HUES6 (cell line): ENCODE data around the gene EME2.

ENCODE experiments used
- H3K27ac ChIP-seq: 2 replicates; pipeline ENCODE4 v1.7.0; 2013; ENCODE audit warnings: low read depth, mild to moderate bottlenecking, low read length, inconsistent platforms
- H3K27me3 ChIP-seq: 2 replicates; pipeline ENCODE4 v1.6.1; 2013; ENCODE audit warnings: low read length; ENCODE audit not compliant: control insufficient read depth, insufficient read depth
- H3K36me3 ChIP-seq: 2 replicates; pipeline ENCODE4 v1.6.1; 2013; ENCODE audit warnings: low read length; ENCODE audit not compliant: control insufficient read depth, insufficient read depth
- H3K4me1 ChIP-seq: 2 replicates; pipeline ENCODE4 v1.6.1; 2013; ENCODE audit warnings: low read length; ENCODE audit not compliant: control insufficient read depth, insufficient read depth
- H3K4me3 ChIP-seq: 2 replicates; pipeline ENCODE4 v1.5.1; 2013; ENCODE audit warnings: low read depth, low read length
- H3K9ac ChIP-seq: one replicate; pipeline ENCODE4 v1.6.1; 2013; ENCODE audit warnings: mild to moderate bottlenecking, low read length
- H3K9me3 ChIP-seq: 2 replicates; pipeline ENCODE4 v1.6.1; 2013; ENCODE audit warnings: low read depth, low read length; ENCODE audit not compliant: control insufficient read depth, insufficient read depth

The EME2 gene

GRCh38 chr16:1781758-1782407, 9.3 kb downstream of the EME2 start:
- peak overlapping the region; percentile 88 for H3K9ac ChIP-seq
- H3K9me3 ChIP-seq: no peaks in the 10 kb centered on the region
- H3K4me3 ChIP-seq: peak overlapping the region; percentile 91
- H3K27me3 ChIP-seq: no peaks in the 10 kb centered on the region
- no peak overlapping the region for H3K27ac ChIP-seq
- H3K4me1 ChIP-seq: peaks cover 5% of the 10 kb centered on the region; the same call in 1 of the 2 replicates
- peaks cover 40% of the 10 kb centered on the region for H3K36me3 ChIP-seq

GRCh38 chr16:1782408-1783264, 10.0 kb downstream of the EME2 start, which contains the start of the genes NUBP2 and SPSB3:
Gene NUBP2, plus strand, starts transcription at chr16:1782960. Its CDS starts 61 bp downstream, at chr16:1783021.
Gene SPSB3, minus strand, starts transcription at chr16:1782571. Its CDS starts 1,088 bp downstream, at chr16:1781483.
- H3K27me3 ChIP-seq: no peaks in the 10 kb centered on the region
- no peaks in the 10 kb centered on the region for H3K9me3 ChIP-seq
- H3K4me1 ChIP-seq: peaks cover 5% of the 10 kb centered on the region; the same call in 1 of the 2 replicates
- peak within 1 kb of the TSS; percentile 91 for H3K4me3 ChIP-seq
- H3K36me3 ChIP-seq: peaks cover 40% of the 10 kb centered on the region
- peak within 1 kb of the TSS; percentile 55; the same call in 1 of the 2 replicates for H3K27ac ChIP-seq
- H3K9ac ChIP-seq: peak within 1 kb of the TSS; percentile 88

GRCh38 chr16:1784977-1785845, 12.6 kb downstream of the EME2 start:
- Histone ChIP-seq H3K27ac (no peak overlapping the region), H3K9ac (no peak overlapping the region), H3K36me3 (peaks cover 53% of the 10 kb centered on the region), H3K4me3 (no peak overlapping the region), H3K9me3 (no peaks in the 10 kb centered on the region), H3K27me3 (no peaks in the 10 kb centered on the region), H3K4me1 (peaks cover 5% of the 10 kb centered on the region; the same call in 1 of the 2 replicates)

- Histone ChIP-seq H3K27ac (no peak overlapping the region), H3K9me3 (no peaks in the 10 kb centered on the region), H3K4me1 (peaks cover 5% of the 10 kb centered on the region; the same call in 1 of the 2 replicates), H3K36me3 (peaks cover 54% of the 10 kb centered on the region), H3K4me3 (no peak overlapping the region), H3K27me3 (no peaks in the 10 kb centered on the region), H3K9ac (no peak overlapping the region)
Observed at GRCh38 chr16:1785846-1786170, 13.2 kb downstream of the EME2 start.

- Histone ChIP-seq H3K4me1 (peaks cover under 1% of the 10 kb centered on the region; the same call in 1 of the 2 replicates), H3K9ac (no peak overlapping the region), H3K27me3 (no peaks in the 10 kb centered on the region), H3K4me3 (no peak overlapping the region), H3K36me3 (peaks cover 57% of the 10 kb centered on the region), H3K27ac (no peak overlapping the region), H3K9me3 (no peaks in the 10 kb centered on the region)
Observed at GRCh38 chr16:1786242-1787055, 13.8 kb downstream of the EME2 start.

- H3K27me3 ChIP-seq: no peaks in the 10 kb centered on the region
- no peak overlapping the region for H3K27ac ChIP-seq
- no peak overlapping the region for H3K4me3 ChIP-seq
- peaks cover 62% of the 10 kb centered on the region for H3K36me3 ChIP-seq
- no peaks in the 10 kb centered on the region for H3K9me3 ChIP-seq
- no peaks in the 10 kb centered on the region for H3K4me1 ChIP-seq
- H3K9ac ChIP-seq: no peak overlapping the region
Observed at GRCh38 chr16:1787056-1787321, 14.4 kb downstream of the EME2 start.

- peaks cover 62% of the 10 kb centered on the region for H3K36me3 ChIP-seq
- no peak overlapping the region for H3K27ac ChIP-seq
- H3K4me1 ChIP-seq: no peaks in the 10 kb centered on the region
- no peak overlapping the region for H3K9ac ChIP-seq
- H3K9me3 ChIP-seq: no peaks in the 10 kb centered on the region
- no peaks in the 10 kb centered on the region for H3K27me3 ChIP-seq
- H3K4me3 ChIP-seq: no peak overlapping the region
Observed at GRCh38 chr16:1787322-1788094, 14.9 kb downstream of the EME2 start.

GRCh38 chr16:1788095-1788707, 15.6 kb downstream of the EME2 start:
- Histone ChIP-seq H3K4me1 (no peaks in the 10 kb centered on the region), H3K27ac (no peak overlapping the region), H3K4me3 (no peak overlapping the region), H3K9ac (no peak overlapping the region), H3K27me3 (no peaks in the 10 kb centered on the region), H3K36me3 (peaks cover 62% of the 10 kb centered on the region), H3K9me3 (no peaks in the 10 kb centered on the region)

GRCh38 chr16:1788708-1789100, 16.1 kb downstream of the EME2 start:
- Histone ChIP-seq H3K27ac (no peak overlapping the region), H3K36me3 (peaks cover 62% of the 10 kb centered on the region), H3K4me3 (no peak overlapping the region), H3K9ac (no peak overlapping the region), H3K9me3 (no peaks in the 10 kb centered on the region), H3K4me1 (no peaks in the 10 kb centered on the region), H3K27me3 (no peaks in the 10 kb centered on the region)
